Natural killer cell (primary cell): ENCODE data around the gene ACVR1C. TPM values are rescaled to one million over a fixed set of nuclear protein-coding genes. Genes with fewer than 3 reads are reported as not detected.

Experiments
- ATAC-seq, 3 donors: fragments of 150-1000 bp in 2 of 3; fragments of 200-7000 bp in 1 of 3; cut with Tn5 transposase; 1 replicate in 1 of 3; 2 replicates in 2 of 3; pipeline ENCODE4 v1.10.0; 2021; ENCODE audit warnings: mild to moderate bottlenecking in 2 of 3, moderate library complexity in 2 of 3
- DNase-seq, 2 donors: peaks; one replicate each; pipeline versions ENCODE4 v3.0.0 to v3.0.0-alpha.2; 2013 to 2021; ENCODE audit warnings: mixed read lengths in 1 of 2
- H3K27ac ChIP-seq: one replicate; pipeline ENCODE4 v1.5.1; 2013; ENCODE audit warnings: mild to moderate bottlenecking, low read length
- H3K27me3 ChIP-seq: one replicate; pipeline ENCODE4 v1.6.1; 2013; ENCODE audit warnings: low read length; ENCODE audit not compliant: control insufficient read depth, insufficient read depth
- H3K36me3 ChIP-seq: one replicate; pipeline ENCODE4 v1.6.1; 2013; ENCODE audit warnings: low read length; ENCODE audit not compliant: control insufficient read depth, insufficient read depth
- H3K4me1 ChIP-seq: one replicate; pipeline ENCODE4 v1.6.1; 2013; ENCODE audit warnings: low read length; ENCODE audit not compliant: control insufficient read depth, insufficient read depth
- H3K4me3 ChIP-seq: one replicate; pipeline ENCODE4 v1.5.1; 2013; ENCODE audit warnings: low read length
- H3K9me3 ChIP-seq: one replicate; pipeline ENCODE4 v1.6.1; 2013; ENCODE audit warnings: low read length; ENCODE audit not compliant: control insufficient read depth, insufficient read depth
- H3K27ac Mint-ChIP-seq, 2 donors: one replicate each; pipeline ENCODE4 v1.8.0; 2022; ENCODE audit warnings: mild to moderate bottlenecking in 2 of 2, mixed read lengths in 2 of 2, moderate library complexity in 1 of 2
- H3K27me3 Mint-ChIP-seq, 2 donors: one replicate each; pipeline ENCODE4 v1.8.0; 2022; ENCODE audit warnings: low read depth in 2 of 2, mixed read lengths in 2 of 2
- H3K36me3 Mint-ChIP-seq: one replicate; pipeline ENCODE4 v1.8.0; 2022; ENCODE audit warnings: mixed read lengths
- H3K4me1 Mint-ChIP-seq, 2 donors: one replicate each; pipeline ENCODE4 v1.8.0; 2022; ENCODE audit warnings: mixed read lengths in 2 of 2
- H3K4me3 Mint-ChIP-seq: one replicate; pipeline ENCODE4 v1.8.0; 2022; ENCODE audit warnings: mild to moderate bottlenecking, moderate library complexity, mixed read lengths
- H3K9me3 Mint-ChIP-seq, 2 donors: one replicate each; pipeline ENCODE4 v1.8.0; 2022; ENCODE audit warnings: mixed read lengths in 2 of 2
- CTCF ChIP-seq: fragments of 200-600 bp; IDR thresholded peaks from one replicate; pipeline ENCODE4 v1.8.0; 2022; ENCODE audit warnings: antibody characterized with exemption
- WGBS: methylation state at CpG from one replicate; pipeline ENCODE4 v1.1.7; 2013; ENCODE audit warnings: missing lambda C conversion rate; ENCODE audit not compliant: insufficient coverage; 5-methylcytosine and 5-hydroxymethylcytosine counted together
- intact Hi-C: fragments of 100-400 bp; cut with micrococcal nuclease; formaldehyde crosslinking; loops from one replicate; pipeline ENCODE4 v1.14.2; 2022
- total RNA-seq, 4 donors: library from RNA; stranded (reverse); fragments of 120-200 nt in 1 of 4; gene quantifications; one replicate each; pipeline versions ENCODE4 v1.2.3 to v1.2.4, GENCODE V29; 2013 to 2022

The ACVR1C gene
- total RNA-seq, 3 donors from 2014 or later (not counting 1 experiment from before 2014, with no cell fraction given): 0.05 to 0.45 (median 0.19) TPM

GRCh38 chr2:157559890-157560289 is 68.8 kb downstream of the ACVR1C start:
- peaks cover 26 to 39% of the 10 kb centered on the region in 2 donors for H3K4me1 Mint-ChIP-seq
- H3K4me3 ChIP-seq: no peak overlapping the region
- no peaks in the 10 kb centered on the region for H3K36me3 Mint-ChIP-seq
- no peak for DNase-seq
- no peak for TF ChIP-seq CTCF
- H3K4me3 Mint-ChIP-seq: no peak overlapping the region
- no peak overlapping the region for H3K27ac ChIP-seq
- no peaks in the 10 kb centered on the region for H3K27me3 Mint-ChIP-seq
- H3K27me3 ChIP-seq: no peaks in the 10 kb centered on the region
- H3K36me3 ChIP-seq: no peaks in the 10 kb centered on the region
- ATAC-seq: no peak
- H3K9me3 Mint-ChIP-seq: peaks cover 3 to 4% of the 10 kb centered on the region in 2 donors
- no peak overlapping the region for H3K27ac Mint-ChIP-seq
- no peaks in the 10 kb centered on the region for H3K4me1 ChIP-seq
- WGBS: 75% methylated on average over 2 of the region's 2 CpGs
- no peaks in the 10 kb centered on the region for H3K9me3 ChIP-seq
- intact Hi-C loops: no loop called here

DNA sequence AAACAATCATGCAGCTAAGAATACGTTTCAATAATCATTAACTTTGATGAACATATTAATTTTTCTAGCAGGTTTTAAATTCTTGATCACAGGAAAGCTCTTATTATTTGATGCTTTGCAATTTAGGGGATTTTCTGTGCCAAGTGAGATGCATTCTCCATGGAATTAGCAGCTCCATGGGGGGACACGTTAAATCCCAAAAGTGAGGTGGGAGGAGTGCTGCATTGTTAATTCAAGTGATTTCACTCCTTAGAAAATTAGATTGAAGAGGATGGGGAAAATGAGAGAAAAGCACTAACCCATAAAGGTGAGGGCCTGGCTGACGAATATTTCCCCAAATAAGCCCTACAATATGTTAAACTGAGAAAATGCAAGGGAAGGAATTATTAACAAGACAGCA is 69.2 kb downstream of the ACVR1C start:
- H3K9me3 Mint-ChIP-seq: peaks cover 3 to 4% of the 10 kb centered on the region in 2 donors
- no peaks in the 10 kb centered on the region for H3K4me1 ChIP-seq
- no peak for ATAC-seq
- no peak overlapping the region for H3K27ac ChIP-seq
- intact Hi-C loops: no loop called here
- TF ChIP-seq CTCF: no peak
- H3K36me3 ChIP-seq: no peaks in the 10 kb centered on the region
- peaks cover 26 to 39% of the 10 kb centered on the region in 2 donors for H3K4me1 Mint-ChIP-seq
- H3K27me3 ChIP-seq: no peaks in the 10 kb centered on the region
- no peaks in the 10 kb centered on the region for H3K36me3 Mint-ChIP-seq
- 82% methylated on average over 1 of the region's 3 CpGs for WGBS
- no peak overlapping the region for H3K27ac Mint-ChIP-seq
- no peak overlapping the region for H3K4me3 ChIP-seq
- no peak overlapping the region for H3K4me3 Mint-ChIP-seq
- no peak for DNase-seq
- no peaks in the 10 kb centered on the region for H3K9me3 ChIP-seq
- no peaks in the 10 kb centered on the region for H3K27me3 Mint-ChIP-seq

- Mint-ChIP-seq H3K27ac (no peak overlapping the region), H3K4me1 (peaks cover 26 to 39% of the 10 kb centered on the region in 2 donors), H3K4me3 (no peak overlapping the region), H3K36me3 (no peaks in the 10 kb centered on the region), H3K27me3 (no peaks in the 10 kb centered on the region), H3K9me3 (peaks cover 3 to 4% of the 10 kb centered on the region in 2 donors)
- H3K4me1 ChIP-seq: no peaks in the 10 kb centered on the region
- H3K9me3 ChIP-seq: no peaks in the 10 kb centered on the region
- TF ChIP-seq CTCF: no peak
- H3K4me3 ChIP-seq: no peak overlapping the region
- ATAC-seq (no peak), DNase-seq (no peak)
- H3K27ac ChIP-seq: no peak overlapping the region
- intact Hi-C loops: no loop called here
- no peaks in the 10 kb centered on the region for H3K36me3 ChIP-seq
- WGBS: no CpG with 5 or more reads among the region's 3 CpGs
- H3K27me3 ChIP-seq: no peaks in the 10 kb centered on the region
These were observed 69.6 kb downstream of the ACVR1C start for GRCh38 chr2:157559061-157559460.

DNA sequence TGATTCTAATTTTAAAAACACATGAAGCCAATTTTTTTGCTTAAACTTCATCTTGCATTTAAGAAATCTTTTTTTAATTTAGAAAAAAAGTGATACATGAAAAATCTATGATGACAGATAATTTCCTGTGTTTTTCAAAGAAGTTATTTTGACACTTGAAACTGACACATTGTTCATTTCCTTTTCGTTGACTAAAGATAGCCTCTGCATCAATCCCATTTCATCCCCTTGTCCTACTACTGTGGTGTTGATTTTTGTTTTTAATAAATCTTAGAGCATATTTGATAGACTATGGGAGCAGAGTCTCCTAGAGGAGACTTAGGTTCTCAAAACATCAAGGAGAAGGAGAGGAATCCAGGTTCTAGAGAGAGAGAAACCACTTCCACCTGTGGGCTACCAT is 70.9 kb downstream of the ACVR1C start:
- no peak overlapping the region for H3K4me3 ChIP-seq

More for the DNA sequence above, 70.9 kb downstream of the ACVR1C start:
- Mint-ChIP-seq H3K9me3 (peaks cover 0 to 3% of the 10 kb centered on the region in 2 donors), H3K27me3 (no peaks in the 10 kb centered on the region), H3K4me1 (peaks cover 26 to 33% of the 10 kb centered on the region in 2 donors), H3K4me3 (no peak overlapping the region), H3K27ac (peak overlapping the region in 1 of 2 donors; percentile 0), H3K36me3 (no peaks in the 10 kb centered on the region)
- no peaks in the 10 kb centered on the region for H3K9me3 ChIP-seq
- H3K36me3 ChIP-seq: no peaks in the 10 kb centered on the region
- DNase-seq (no peak), ATAC-seq (peak in 1 of 3 donors; percentile 42)
- H3K4me1 ChIP-seq: no peaks in the 10 kb centered on the region
- TF ChIP-seq CTCF: no peak
- intact Hi-C loops: no loop called here
- no CpG with 5 or more reads among the region's 1 CpG for WGBS
- no peaks in the 10 kb centered on the region for H3K27me3 ChIP-seq
- no peak overlapping the region for H3K27ac ChIP-seq
